HepG2 (cell line): ENCODE results near the gene PLD1. TPM values are rescaled to one million over a fixed set of nuclear protein-coding genes. Genes with fewer than 3 reads are reported as not detected.

Experiments used
- ATAC-seq: fragments of 200-7000 bp; cut with Tn5 transposase; 3 replicates; pipeline ENCODE4 v1.9.1; 2020; ENCODE audit warnings: mild to moderate bottlenecking, moderate library complexity
- BruUV-seq: library from RNA; stranded (reverse); fragments of 400-500 nt; replicated peaks from 2 replicates; lab custom pipeline; 2021; lab: Mats Ljungman, UMichigan
- CTCF ChIA-PET: fragments of 300-600 bp; formaldehyde crosslinking; extraction: SDS; loops from one replicate; lab custom pipeline; 2021; ENCODE audit warnings: low total read pairs, inconsistent platforms, low intra/inter-chr PET ratio; lab: Yijun Ruan, JAX
- POLR2A ChIA-PET: fragments of 350-600 bp; sonication (Branson Sonifier 250); formaldehyde crosslinking; loops from one replicate; lab custom pipeline; 2020; ENCODE audit warnings: antibody characterized with exemption, inconsistent platforms; lab: Yijun Ruan, JAX
- DNase-seq: peaks from one replicate; pipeline ENCODE4 v3.0.0-alpha.2; 2015; ENCODE audit warnings: low spot score
- FAIRE-seq: peaks from 3 replicates; lab custom pipeline; 2011; peaks lifted over from hg19 to GRCh38; lab: Jason Lieb, UNC
- H2AFZ ChIP-seq: one replicate; pipeline ENCODE4 v1.6.1; 2011; ENCODE audit warnings: low read length, inconsistent platforms
- H3K27ac ChIP-seq: fragments of 300-600 bp; 3 replicates; pipeline ENCODE4 v1.8.0; 2011; ENCODE audit warnings: mixed run types, mild to moderate bottlenecking, mixed read lengths, low read length, inconsistent platforms; ENCODE audit not compliant: insufficient read depth; ENCODE audit errors: extremely low read length
- H3K27me3 ChIP-seq, 2 experiments: fragments of 200-600 bp in 1 of 2; 2 replicates in 1 of 2; 3 replicates in 1 of 2; pipeline versions ENCODE4 v1.6.0 to v1.8.0; 2011; ENCODE audit warnings: low read length in 2 of 2, mild to moderate bottlenecking in 2 of 2, moderate library complexity in 2 of 2, inconsistent platforms in 1 of 2; ENCODE audit not compliant: insufficient read depth in 2 of 2, control insufficient read depth in 1 of 2
- H3K36me3 ChIP-seq, 2 experiments: fragments of 200-600 bp in 1 of 2; replicated peaks in 1 of 2; 2 replicates in 1 of 2; 3 replicates in 1 of 2; pipeline versions ENCODE4 v1.5.1 to v1.8.0; 2011; ENCODE audit warnings: low read length in 2 of 2, inconsistent platforms in 1 of 2; ENCODE audit not compliant: insufficient read depth in 2 of 2, control insufficient read depth in 1 of 2
- H3K4me1 ChIP-seq: 2 replicates; pipeline ENCODE4 v1.5.1; 2012; ENCODE audit warnings: low read length, inconsistent platforms; ENCODE audit not compliant: insufficient read depth
- H3K4me2 ChIP-seq: 2 replicates; pipeline ENCODE4 v1.6.0; 2011; ENCODE audit warnings: low read depth, low read length, inconsistent platforms
- H3K4me3 ChIP-seq, 3 experiments: fragments of 200-600 bp in 1 of 3; sonication (generic), shearing (Covaris generic) in 1 of 3; replicated peaks in 1 of 3; 2 replicates each; pipeline ENCODE4 v1.5.1; 2011 to 2016; ENCODE audit warnings: low read length in 3 of 3, inconsistent platforms in 2 of 3, low read depth in 2 of 3, mild to moderate bottlenecking in 2 of 3, control low read depth in 1 of 3, mixed read lengths in 1 of 3; ENCODE audit not compliant: insufficient read depth in 1 of 3
- H3K79me2 ChIP-seq: one replicate; pipeline ENCODE4 v1.6.1; 2011; ENCODE audit warnings: low read length, inconsistent platforms; ENCODE audit not compliant: insufficient read depth
- H3K9ac ChIP-seq: 2 replicates; pipeline ENCODE4 v1.6.0; 2011; ENCODE audit warnings: mild to moderate bottlenecking, low read depth, low read length, inconsistent platforms; ENCODE audit not compliant: insufficient read depth
- H3K9me3 ChIP-seq: 2 replicates; pipeline ENCODE4 v1.5.1; 2012; ENCODE audit warnings: mild to moderate bottlenecking, low read length
- H4K20me1 ChIP-seq: 2 replicates; pipeline ENCODE4 v1.6.0; 2011; ENCODE audit warnings: inconsistent platforms, mild to moderate bottlenecking, low read length, moderate library complexity; ENCODE audit not compliant: insufficient read depth
- ATF7 ChIP-seq, 2 experiments: fragments of 450-650 bp in 1 of 2; sonication (generic) in 1 of 2; formaldehyde crosslinking in 1 of 2; IDR thresholded peaks; 2 replicates each; pipeline versions ENCODE4 v1.4.0 to v1.6.1; 2016 to 2020; ENCODE audit warnings: antibody characterized with exemption in 1 of 2, mild to moderate bottlenecking in 1 of 2, missing genetic modification reagents in 1 of 2
- FOXO4 ChIP-seq: sonication (generic); formaldehyde crosslinking; conservative IDR thresholded peaks from 2 replicates; pipeline ENCODE4 v1.8.1; 2023; ENCODE audit warnings: missing genetic modification reagents
- KLF15 ChIP-seq: sonication (generic); formaldehyde crosslinking; IDR thresholded peaks from 2 replicates; pipeline ENCODE4 v1.8.1; 2023; ENCODE audit warnings: borderline replicate concordance, mild to moderate bottlenecking, inconsistent platforms, missing genetic modification reagents, mixed read lengths
- POLR2G ChIP-seq: fragments of 200-400 bp; formaldehyde crosslinking; IDR thresholded peaks from 2 replicates; pipeline ENCODE4 v1.6.1; 2018; ENCODE audit warnings: mild to moderate bottlenecking, low read depth, low read length, moderate library complexity
- PRPF4 ChIP-seq: fragments of 200-400 bp; formaldehyde crosslinking; IDR thresholded peaks from 2 replicates; pipeline ENCODE4 v1.6.1; 2016; ENCODE audit warnings: low read length, low read depth; ENCODE audit not compliant: poor library complexity, severe bottlenecking
- TCF7 ChIP-seq: sonication (generic); IDR thresholded peaks from 2 replicates; pipeline ENCODE4 v1.6.1; 2016; ENCODE audit warnings: antibody characterized with exemption, low read depth
- ZBTB33 ChIP-seq: sonication (generic); formaldehyde crosslinking; IDR thresholded peaks from 2 replicates; pipeline ENCODE4 v1.4.0; 2020; ENCODE audit warnings: missing genetic modification reagents
- ZNF121 ChIP-seq: sonication (generic); formaldehyde crosslinking; IDR thresholded peaks from 2 replicates; pipeline ENCODE4 v1.5.0; 2020; ENCODE audit warnings: mild to moderate bottlenecking, missing genetic modification reagents
- ZNF224 ChIP-seq: sonication (generic); formaldehyde crosslinking; IDR thresholded peaks from 2 replicates; pipeline ENCODE4 v1.5.0; 2020; ENCODE audit warnings: mild to moderate bottlenecking, missing genetic modification reagents
- ZNF362 ChIP-seq: sonication (generic); formaldehyde crosslinking; IDR thresholded peaks from 2 replicates; pipeline ENCODE4 v1.4.0; 2020; ENCODE audit warnings: missing genetic modification reagents, mild to moderate bottlenecking, borderline replicate concordance
- ZNF451 ChIP-seq: sonication (generic); formaldehyde crosslinking; IDR thresholded peaks from 2 replicates; pipeline ENCODE4 v1.5.0; 2020; ENCODE audit warnings: mild to moderate bottlenecking, missing genetic modification reagents
- ZNF501 ChIP-seq: sonication (generic); formaldehyde crosslinking; IDR thresholded peaks from 2 replicates; pipeline ENCODE4 v1.5.1; 2020; ENCODE audit warnings: mild to moderate bottlenecking, moderate library complexity, missing genetic modification reagents
- WGBS: methylation state at CpG from one replicate; pipeline ENCODE4 v1.1.6; 2017; ENCODE audit warnings: low lambda C conversion rate; 5-methylcytosine and 5-hydroxymethylcytosine counted together
- in situ Hi-C: cut with HindIII; loops from 2 replicates; pipeline ENCODE4 v1.10.0; 2017; ENCODE audit warnings: low pct_unique_long_range_greater_than_20kb; ENCODE audit not compliant: extremely low pct_ligation_motif_present
- intact Hi-C: fragments of 100-400 bp; cut with micrococcal nuclease; formaldehyde crosslinking; loops from one replicate; pipeline ENCODE4 v1.10.0; 2022; ENCODE audit not compliant: unreplicated experiment
- polyA plus RNA-seq, 8 experiments: library from polyadenylated mRNA; depleted of rRNA in 3 of 8; stranded (reverse) in 7 of 8; unstranded in 1 of 8; fragments of >200 nt; fragmentation: Illumina TruSeq in 4 of 8; extraction: Trizol in 4 of 8; gene quantifications; 2 replicates each; pipeline versions ENCODE4 v1.2.1 to v1.2.3, GENCODE V29; 2011 to 2016; ENCODE audit warnings: low read depth in 4 of 8, missing spikeins in 1 of 8, mixed read lengths in 1 of 8; ENCODE audit not compliant: insufficient read depth in 1 of 8
- total RNA-seq, 5 experiments: library from RNA; depleted of rRNA; stranded (reverse); fragments of >200 nt; fragmentation: Illumina TruSeq; extraction: Trizol; gene quantifications; 2 replicates each; pipeline ENCODE4 v1.2.3, GENCODE V29; 2016; ENCODE audit warnings: low read depth in 1 of 5

The PLD1 gene
- total and polyA plus RNA-seq, 2 of the 13 experiments (the other 11 are each of a cell fraction or from before 2014, with no cell fraction given) = 27.1 to 59.4 TPM

DNA sequence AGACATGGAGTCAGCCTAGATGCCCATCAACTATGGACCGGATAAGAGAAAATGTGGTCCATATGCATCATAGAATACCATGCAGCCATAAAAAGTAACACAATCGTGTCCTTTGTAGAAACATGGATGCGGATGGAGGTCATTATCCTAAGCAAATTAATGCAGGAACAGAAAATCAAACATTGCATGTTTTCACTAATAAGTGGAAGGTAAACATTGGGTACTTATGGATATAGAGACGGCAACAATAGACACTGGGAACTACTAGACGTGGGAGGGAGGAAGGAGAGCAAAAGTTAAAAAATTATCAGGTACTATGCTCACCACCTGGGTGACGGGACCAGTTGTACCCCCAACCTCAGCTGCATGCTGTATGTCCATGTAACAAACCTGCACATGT, 2.5 kb downstream of the PLD1 start (continued):
- TF ChIP-seq TCF7 = peak; percentile 40; the same call in 1 of the 2 replicates
- TF ChIP-seq, all 625 proteins: peak for 31

- in situ Hi-C loops = no loop called here
- H3K4me1 ChIP-seq = peaks cover 75% of the 10 kb centered on the region
- TF ChIP-seq ZNF451 (CRISPR knock-in tag) (no peak), ZBTB33 (CRISPR knock-in tag) (no peak), ATF7 (IDR thresholded peaks at IDR 0.05) (no peak), ATF7 (CRISPR knock-in tag; IDR thresholded peaks at IDR 0.05) (no peak), ZNF501 (CRISPR knock-in tag) (0 out of 2 replicates have a peak, but pooled peaks have one; percentile 29), ZNF224 (no peak), ZNF362 (CRISPR knock-in tag) (no peak), ZNF121 (CRISPR knock-in tag) (peak; percentile 74; the same call in 1 of the 2 replicates), KLF15 (CRISPR knock-in tag) (no peak), FOXO4 (CRISPR knock-in tag) (0 out of 2 replicates have a peak, but pooled peaks have one; percentile 58), POLR2G (peak; percentile 10; the same call in 1 of the 2 replicates), PRPF4 (peak; percentile 82)
- TF ChIP-seq, all 625 proteins: peak for 5
- H3K9me3 ChIP-seq = no peaks in the 10 kb centered on the region
- H3K4me3 ChIP-seq = peak overlapping the region in 2 of 3 experiments; percentile 3 to 31; a peak in 4 of 6 replicates
- peak overlapping the region; percentile 88 for H3K27ac ChIP-seq
- no peaks in the 10 kb centered on the region; the same call in 1 of the 2 replicates for H4K20me1 ChIP-seq
- ATAC-seq (no peak), DNase-seq (no peak), FAIRE-seq (no peak)
- 75% methylated on average over 7 of the region's 7 CpGs for WGBS
- H2AFZ ChIP-seq = no peak overlapping the region
- BruUV-seq = TSS peak; percentile 6
- intact Hi-C loops = loop anchor here (5.0 kb wide), 1 partner anchor 235 kb away; no protein-coding TSS in a partner anchor
- POLR2A ChIA-PET = interaction anchor here (0.7 to 6.5 kb wide), 10 partner anchors 16 to 232 kb away, joined by 3 to 91 read pairs (median 6); partner anchors contain the start of genes FNDC3B and TMEM212
- peak overlapping the region; percentile 65 for H3K9ac ChIP-seq
- peaks cover 0 to 11% of the 10 kb centered on the region in 2 experiments; a peak in 2 of 5 replicates for H3K36me3 ChIP-seq
- peak overlapping the region; percentile 83 for H3K4me2 ChIP-seq
- H3K79me2 ChIP-seq = peaks cover 87% of the 10 kb centered on the region
- CTCF ChIA-PET = no interaction called here
- no peaks in the 10 kb centered on the region; a peak in 1 of 5 replicates for H3K27me3 ChIP-seq
Measured at GRCh38 chr3:171807129-171807675, 3.1 kb downstream of the PLD1 start.
